HCT116 (cell line): ENCODE measurements around the gene RBM23. TPM values are rescaled to one million over a fixed set of nuclear protein-coding genes. Genes with fewer than 3 reads are reported as not detected.
A peak's percentile ranks its signal among the peaks of the same experiment; 100 is the strongest.

Experiments used
- ATAC-seq: fragments of 200-7000 bp; cut with Tn5 transposase; 2 replicates; pipeline ENCODE4 v1.9.1; 2020; ENCODE audit warnings: mild to moderate bottlenecking, moderate library complexity
- BruUV-seq: library from RNA; stranded (reverse); fragments of 400-500 nt; replicated peaks from 2 replicates; lab custom pipeline; 2021; lab: Mats Ljungman, UMichigan
- CTCF ChIA-PET: fragments of 300-600 bp; sonication (Branson Sonifier 250); formaldehyde crosslinking; loops from one replicate; lab custom pipeline; 2021; ENCODE audit warnings: antibody characterized with exemption; lab: Charles Lee
- POLR2A ChIA-PET: fragments of 300-600, 350-600 bp; sonication (Branson Sonifier 250); formaldehyde crosslinking; loops from one replicate; lab custom pipeline; 2021; ENCODE audit warnings: antibody characterized with exemption; lab: Charles Lee
- RAD21 ChIA-PET, 2 experiments: fragments of 300-600 bp; sonication (Branson Sonifier 250); formaldehyde crosslinking; loops; one replicate each; lab custom pipeline; 2023; ENCODE audit warnings: low total read pairs in 2 of 2; ENCODE audit not compliant: uncharacterized antibody in 2 of 2, unreplicated experiment in 2 of 2, low non-redundant PET in 1 of 2; lab: Charles Lee
- DNase-seq: peaks from one replicate; pipeline ENCODE4 v3.0.0-alpha.2; 2010; ENCODE audit warnings: low read depth, low spot score
- H2AFZ ChIP-seq: fragments of 200-600 bp; shearing (Covaris generic), sonication (generic); 2 replicates; pipeline ENCODE4 v1.6.1; 2017; ENCODE audit warnings: low read depth, mixed run types, mixed read lengths, antibody characterized with exemption, low read length; ENCODE audit not compliant: poor library complexity, severe bottlenecking
- H3K27ac ChIP-seq: 2 replicates; pipeline ENCODE4 v1.5.1; 2012; ENCODE audit warnings: low read depth, low read length
- H3K27me3 ChIP-seq: fragments of 200-600 bp; sonication (generic); 2 replicates; pipeline ENCODE4 v1.6.1; 2016; ENCODE audit warnings: mixed run types, low read length, mixed read lengths; ENCODE audit not compliant: insufficient read depth
- H3K36me3 ChIP-seq, 2 experiments: fragments of 200-500 bp in 1 of 2; fragments of 200-600 bp in 1 of 2; sonication (Bioruptor generic) in 1 of 2; sonication (generic) in 1 of 2; 2 replicates each; pipeline versions ENCODE4 v1.5.1 to v1.6.1; 2014 to 2016; ENCODE audit warnings: low read length in 2 of 2, inconsistent platforms in 1 of 2, mixed read lengths in 1 of 2, mixed run types in 1 of 2; ENCODE audit not compliant: insufficient read depth in 2 of 2, control insufficient read depth in 1 of 2
- H3K4me1 ChIP-seq, 2 experiments: fragments of 200-600 bp in 1 of 2; sonication (generic) in 1 of 2; 2 replicates each; pipeline versions ENCODE4 v1.5.1 to v1.6.1; 2012 to 2017; ENCODE audit warnings: low read length in 2 of 2, inconsistent platforms in 1 of 2, mild to moderate bottlenecking in 1 of 2, mixed read lengths in 1 of 2, mixed run types in 1 of 2, moderate library complexity in 1 of 2; ENCODE audit not compliant: insufficient read depth in 2 of 2, control insufficient read depth in 1 of 2
- H3K4me2 ChIP-seq: fragments of 200-600 bp; sonication (generic); 2 replicates; pipeline ENCODE4 v1.6.1; 2017; ENCODE audit warnings: mixed run types, low read length, mixed read lengths
- H3K4me3 ChIP-seq, 2 experiments: fragments of 200-600 bp in 1 of 2; sonication (generic) in 1 of 2; replicated peaks in 1 of 2; 2 replicates each; pipeline ENCODE4 v1.5.1; 2011 to 2016; ENCODE audit warnings: low read length in 2 of 2, control low read depth in 1 of 2, low read depth in 1 of 2, mild to moderate bottlenecking in 1 of 2, mixed read lengths in 1 of 2, mixed run types in 1 of 2
- H3K79me2 ChIP-seq: fragments of 200-600 bp; sonication (generic); 2 replicates; pipeline ENCODE4 v1.6.1; 2017; ENCODE audit warnings: mild to moderate bottlenecking, mixed run types, low read length, moderate library complexity, mixed read lengths; ENCODE audit not compliant: insufficient read depth
- H3K9ac ChIP-seq: fragments of 200-600 bp; sonication (generic); 2 replicates; pipeline ENCODE4 v1.6.1; 2016; ENCODE audit warnings: low read length, mixed read lengths
- H3K9me2 ChIP-seq: fragments of 200-600 bp; sonication (generic), shearing (Covaris generic); 2 replicates; pipeline ENCODE4 v1.6.1; 2017; ENCODE audit warnings: mixed run types, mild to moderate bottlenecking, moderate library complexity; ENCODE audit not compliant: insufficient read depth
- H3K9me3 ChIP-seq, 2 experiments: fragments of 200-500 bp in 1 of 2; fragments of 200-600 bp in 1 of 2; sonication (Bioruptor generic) in 1 of 2; sonication (generic) in 1 of 2; 2 replicates each; pipeline ENCODE4 v1.6.1; 2014 to 2017; ENCODE audit warnings: low read length in 2 of 2, mixed read lengths in 2 of 2, inconsistent platforms in 1 of 2, low read depth in 1 of 2, mild to moderate bottlenecking in 1 of 2, mixed run types in 1 of 2, moderate library complexity in 1 of 2; ENCODE audit not compliant: control insufficient read depth in 1 of 2, insufficient read depth in 1 of 2
- H4K20me1 ChIP-seq: fragments of 200-600 bp; sonication (generic), shearing (Covaris generic); 2 replicates; pipeline ENCODE4 v1.6.1; 2017; ENCODE audit warnings: mixed run types, mild to moderate bottlenecking, moderate library complexity; ENCODE audit not compliant: insufficient read depth
- EZH2phosphoT487 ChIP-seq: fragments of 200-600 bp; IDR thresholded peaks from 2 replicates; pipeline ENCODE4 v1.6.1; 2018; ENCODE audit warnings: antibody characterized with exemption, borderline replicate concordance
- FOSL1 ChIP-seq: IDR thresholded peaks from 2 replicates; pipeline ENCODE4 v1.6.1; 2012; ENCODE audit warnings: low read depth
- JUND ChIP-seq: IDR thresholded peaks from 2 replicates; pipeline ENCODE4 v1.6.1; 2012
- TCF7L2 ChIP-seq: IDR thresholded peaks from 2 replicates; pipeline ENCODE4 v1.7.0; 2011; ENCODE audit warnings: borderline replicate concordance, inconsistent platforms; ENCODE audit not compliant: insufficient read depth, insufficient read length; ENCODE audit errors: extremely low read depth
- ZNF274 ChIP-seq: fragments of 200-500 bp; sonication (Bioruptor generic); IDR thresholded peaks from 2 replicates; pipeline ENCODE4 v1.6.1; 2014; ENCODE audit warnings: mild to moderate bottlenecking, low read depth, low read length, inconsistent platforms
- intact Hi-C: fragments of 100-400 bp; cut with micrococcal nuclease; formaldehyde crosslinking; loops from 2 replicates; pipeline ENCODE4 v1.10.0; 2022
- total RNA-seq: library from RNA; stranded (reverse); gene quantifications from one replicate; pipeline ENCODE4 v1.2.1, GENCODE V29; 2021; ENCODE audit not compliant: unreplicated experiment
- TF ChIP-seq, protein P1 (sequence below): IDR thresholded peaks from 2 replicates; pipeline ENCODE4 v1.6.1; 2011; ENCODE audit warnings: mild to moderate bottlenecking, low read length, moderate library complexity; ENCODE audit not compliant: insufficient replicate concordance; ENCODE audit errors: extremely low read depth
- TF ChIP-seq, protein P2 (sequence below): IDR thresholded peaks from 2 replicates; pipeline ENCODE4 v1.6.1; 2012

Gene RBM23
- total RNA-seq, 1 experiment from 2014 or later: 67.2 TPM

DNA sequence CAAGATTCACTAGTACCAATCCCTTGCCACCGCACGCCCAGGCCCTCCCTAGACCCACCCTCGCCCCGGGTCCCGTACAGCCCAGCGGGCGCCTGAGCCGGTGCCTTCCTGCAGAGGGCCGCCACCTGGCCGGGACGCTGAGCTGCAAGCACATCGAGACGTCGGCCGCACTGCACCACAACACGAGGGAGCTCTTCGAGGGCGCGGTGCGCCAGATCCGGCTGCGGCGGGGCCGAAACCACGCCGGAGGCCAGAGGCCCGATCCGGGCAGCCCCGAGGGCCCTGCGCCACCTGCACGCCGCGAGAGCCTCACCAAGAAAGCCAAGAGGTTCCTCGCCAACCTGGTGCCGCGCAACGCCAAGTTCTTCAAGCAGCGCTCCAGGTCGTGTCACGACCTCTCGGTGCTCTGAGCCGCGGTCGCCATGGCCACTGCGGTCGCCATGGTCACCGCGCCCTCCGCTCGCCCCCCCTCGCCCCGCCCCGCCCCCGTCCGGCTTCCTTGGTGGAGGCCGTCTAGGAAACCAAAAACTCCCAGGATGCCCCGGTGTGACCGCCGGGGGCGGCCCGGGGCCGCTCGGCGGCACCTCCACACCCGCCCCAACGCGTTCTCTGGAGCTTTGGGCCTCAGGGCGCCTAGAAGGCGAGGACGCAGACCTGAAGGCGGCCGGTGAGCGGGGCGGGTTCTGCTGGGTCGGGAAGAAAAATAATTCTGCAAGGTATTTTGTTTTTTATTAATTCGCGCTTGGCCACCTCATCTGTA is 32.3 kb downstream of the RBM23 start (continued):
- TF ChIP-seq, protein P1, sequence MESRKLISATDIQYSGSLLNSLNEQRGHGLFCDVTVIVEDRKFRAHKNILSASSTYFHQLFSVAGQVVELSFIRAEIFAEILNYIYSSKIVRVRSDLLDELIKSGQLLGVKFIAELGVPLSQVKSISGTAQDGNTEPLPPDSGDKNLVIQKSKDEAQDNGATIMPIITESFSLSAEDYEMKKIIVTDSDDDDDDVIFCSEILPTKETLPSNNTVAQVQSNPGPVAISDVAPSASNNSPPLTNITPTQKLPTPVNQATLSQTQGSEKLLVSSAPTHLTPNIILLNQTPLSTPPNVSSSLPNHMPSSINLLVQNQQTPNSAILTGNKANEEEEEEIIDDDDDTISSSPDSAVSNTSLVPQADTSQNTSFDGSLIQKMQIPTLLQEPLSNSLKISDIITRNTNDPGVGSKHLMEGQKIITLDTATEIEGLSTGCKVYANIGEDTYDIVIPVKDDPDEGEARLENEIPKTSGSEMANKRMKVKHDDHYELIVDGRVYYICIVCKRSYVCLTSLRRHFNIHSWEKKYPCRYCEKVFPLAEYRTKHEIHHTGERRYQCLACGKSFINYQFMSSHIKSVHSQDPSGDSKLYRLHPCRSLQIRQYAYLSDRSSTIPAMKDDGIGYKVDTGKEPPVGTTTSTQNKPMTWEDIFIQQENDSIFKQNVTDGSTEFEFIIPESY: no peak
- TF ChIP-seq, protein P2, sequence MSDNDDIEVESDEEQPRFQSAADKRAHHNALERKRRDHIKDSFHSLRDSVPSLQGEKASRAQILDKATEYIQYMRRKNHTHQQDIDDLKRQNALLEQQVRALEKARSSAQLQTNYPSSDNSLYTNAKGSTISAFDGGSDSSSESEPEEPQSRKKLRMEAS: peak; percentile 95
- TF ChIP-seq, all 23 proteins: peak for 6

DNA sequence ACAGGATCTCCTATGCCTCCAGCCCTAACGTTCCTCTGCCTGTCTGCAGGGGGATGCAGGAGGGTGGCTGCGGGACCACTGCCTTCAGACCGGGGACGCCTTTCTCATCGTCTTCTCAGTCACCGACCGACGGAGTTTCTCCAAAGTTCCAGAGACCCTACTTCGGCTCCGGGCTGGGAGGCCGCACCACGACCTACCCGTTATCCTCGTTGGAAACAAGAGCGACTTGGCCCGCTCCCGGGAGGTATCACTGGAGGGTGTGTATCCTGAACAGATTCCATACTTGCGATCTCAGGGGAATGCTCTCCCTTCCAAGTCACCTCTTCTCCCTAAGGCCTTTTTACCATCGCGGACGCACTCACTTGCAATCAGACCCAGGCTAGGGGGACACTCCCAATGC is 33.0 kb downstream of the RBM23 start:
- TSS peak; percentile 69 for BruUV-seq
- RAD21 ChIA-PET: no interaction called here
- no peak for ATAC-seq
- Histone ChIP-seq H3K36me3 (no peaks in the 10 kb centered on the region), H3K4me1 (peaks cover 31 to 43% of the 10 kb centered on the region in 2 experiments), H3K9me3 (no peaks in the 10 kb centered on the region), H3K4me3 (peak overlapping the region; percentile 60 to 68), H3K4me2 (peak overlapping the region; percentile 79), H3K9ac (peak overlapping the region; percentile 72), H2AFZ (peak overlapping the region; percentile 61), H4K20me1 (no peaks in the 10 kb centered on the region), H3K27me3 (no peaks in the 10 kb centered on the region), H3K27ac (peak overlapping the region; percentile 93), H3K9me2 (no peaks in the 10 kb centered on the region), H3K79me2 (no peaks in the 10 kb centered on the region; the same call in 1 of the 2 replicates)
- POLR2A ChIA-PET: interaction anchor here (1.0 to 1.2 kb wide), 2 partner anchors 13 to 15 kb away, joined by 3 to 5 read pairs; partner anchors contain the start of gene LRP10
- DNase-seq: no peak
- CTCF ChIA-PET: interaction anchor here (1.0 to 7.0 kb wide), 3 partner anchors 14 to 316 kb away, joined by 3 to 51 read pairs (median 6); partner anchors contain the start of gene LRP10
- intact Hi-C loops: loop anchor here (1.0 kb wide), 1 partner anchor 14 kb away; no protein-coding TSS in a partner anchor
- TF ChIP-seq TCF7L2: no peak
- no peak for TF ChIP-seq FOSL1
- no peak for TF ChIP-seq EZH2phosphoT487
- TF ChIP-seq ZNF274: no peak
- TF ChIP-seq, protein P1: no peak
- TF ChIP-seq JUND: no peak
